Loucy (cell line): ENCODE measurements around the gene DDX31.
"Not testable (repeated sequence)": the region's sequence is repeated elsewhere in the genome, so short reads cannot be mapped to it uniquely, and the experiment has no call there.

ENCODE experiments used
- H2AFZ ChIP-seq: fragments of 200-600 bp; sonication (generic); 2 replicates; pipeline ENCODE4 v1.6.0; 2016; ENCODE audit warnings: antibody characterized with exemption, mild to moderate bottlenecking, low read length, moderate library complexity
- H3F3A ChIP-seq: fragments of 200-600 bp; 2 replicates; pipeline ENCODE4 v1.6.0; 2016; ENCODE audit warnings: antibody characterized with exemption, low read depth, mild to moderate bottlenecking
- H3K27me3 ChIP-seq: fragments of 200-600 bp; sonication (generic); 2 replicates; pipeline ENCODE4 v1.6.1; 2014; ENCODE audit warnings: low read length, mild to moderate bottlenecking; ENCODE audit not compliant: insufficient read depth, poor library complexity, severe bottlenecking
- H3K36me3 ChIP-seq: fragments of 200-600 bp; sonication (generic); 2 replicates; pipeline ENCODE4 v1.6.1; 2016; ENCODE audit warnings: low read length; ENCODE audit not compliant: insufficient read depth
- H3K4me1 ChIP-seq: fragments of 200-600 bp; sonication (generic); 2 replicates; pipeline ENCODE4 v1.5.1; 2014; ENCODE audit warnings: low read length, mild to moderate bottlenecking; ENCODE audit not compliant: insufficient read depth, poor library complexity, severe bottlenecking
- H3K4me2 ChIP-seq: fragments of 200-600 bp; sonication (generic); 2 replicates; pipeline ENCODE4 v1.6.0; 2014; ENCODE audit warnings: antibody characterized with exemption, low read length, low read depth, mild to moderate bottlenecking; ENCODE audit not compliant: poor library complexity, severe bottlenecking
- H3K4me3 ChIP-seq: fragments of 200-600 bp; sonication (generic); 2 replicates; pipeline ENCODE4 v1.5.1; 2014; ENCODE audit warnings: low read length, mild to moderate bottlenecking, mixed read lengths; ENCODE audit not compliant: poor library complexity, severe bottlenecking
- H3K79me2 ChIP-seq: fragments of 200-600 bp; sonication (generic); 2 replicates; pipeline ENCODE4 v1.6.1; 2014; ENCODE audit warnings: low read length; ENCODE audit not compliant: insufficient read depth
- H3K9ac ChIP-seq: fragments of 200-600 bp; sonication (generic); 2 replicates; pipeline ENCODE4 v1.6.0; 2014; ENCODE audit warnings: mild to moderate bottlenecking, low read depth, low read length, moderate library complexity; ENCODE audit not compliant: poor library complexity, severe bottlenecking
- H3K9me2 ChIP-seq: fragments of 200-600 bp; sonication (generic); replicated peaks from 2 replicates; pipeline ENCODE4 v1.6.1; 2016; ENCODE audit warnings: low read depth, low read length, mixed read lengths
- H3K9me3 ChIP-seq: fragments of 200-600 bp; sonication (generic); 2 replicates; pipeline ENCODE4 v1.6.1; 2014; ENCODE audit warnings: mild to moderate bottlenecking, antibody characterized with exemption, low read length, low read depth; ENCODE audit not compliant: insufficient read depth
- H4K20me1 ChIP-seq: fragments of 200-600 bp; sonication (generic); 2 replicates; pipeline ENCODE4 v1.6.0; 2014; ENCODE audit warnings: antibody characterized with exemption, low read length, mild to moderate bottlenecking; ENCODE audit not compliant: insufficient read depth, poor library complexity, severe bottlenecking
- CTCF ChIP-seq: fragments of 200-600 bp; sonication (generic); conservative IDR thresholded peaks from 2 replicates; pipeline ENCODE4 v1.5.1; 2014; ENCODE audit warnings: mild to moderate bottlenecking, antibody characterized with exemption, low read length
- EZH2phosphoT487 ChIP-seq: fragments of 200-600 bp; IDR thresholded peaks from 2 replicates; pipeline ENCODE4 v1.6.1; 2018; ENCODE audit warnings: antibody characterized with exemption, mild to moderate bottlenecking, moderate library complexity, borderline replicate concordance

DDX31 gene

GRCh38 chr9:132669698-132670456 lies at the start of gene DDX31:
DDX31 (minus strand) TSS chr9:132669983; CDS start chr9:132669934, 49 bp downstream.
- Histone ChIP-seq H3K9me2 (no peaks in the 10 kb centered on the region), H3K4me3 (peak within 1 kb of the TSS; percentile 94), H3F3A (no peaks in the 10 kb centered on the region), H2AFZ (peak within 1 kb of the TSS; percentile 100), H4K20me1 (peaks cover 43% of the 10 kb centered on the region), H3K4me2 (peak within 1 kb of the TSS; percentile 98), H3K36me3 (no peaks in the 10 kb centered on the region), H3K79me2 (peaks cover 74% of the 10 kb centered on the region), H3K27me3 (no peaks in the 10 kb centered on the region), H3K4me1 (peaks cover 39% of the 10 kb centered on the region), H3K9me3 (no peaks in the 10 kb centered on the region), H3K9ac (peak within 1 kb of the TSS; percentile 95)
- TF ChIP-seq CTCF (no peak), EZH2phosphoT487 (no peak)

DNA sequence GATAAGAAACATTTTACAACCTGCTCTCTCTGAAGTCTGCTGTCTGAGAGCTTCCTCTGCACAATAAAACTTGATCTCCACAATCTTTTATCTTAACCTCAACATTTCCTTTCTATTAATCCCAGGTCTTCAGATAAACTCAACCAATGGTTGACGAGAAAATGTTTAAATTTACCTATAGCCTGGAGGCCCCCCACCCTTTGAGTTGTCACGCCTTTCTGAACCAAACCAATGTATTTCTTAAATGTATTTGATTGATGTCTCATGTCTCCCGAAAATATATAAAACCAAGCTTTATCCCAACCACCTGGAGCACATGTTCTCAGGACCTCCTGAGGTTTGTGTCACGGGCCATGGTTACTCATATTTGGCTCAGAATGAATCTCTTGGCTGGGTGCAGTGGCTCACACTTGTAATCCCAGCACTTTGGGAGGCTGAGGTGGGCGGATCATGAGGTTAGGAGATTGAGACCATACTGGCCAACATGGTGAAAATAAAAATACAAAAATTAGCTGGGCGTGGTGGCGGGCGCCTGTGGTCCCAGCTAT lies 48.7 kb upstream of the DDX31 start:
- not testable (repeated sequence) for H3K36me3 ChIP-seq, H3K9ac ChIP-seq, H3K9me3 ChIP-seq, H3K9me2 ChIP-seq, H3F3A ChIP-seq, H4K20me1 ChIP-seq, H3K4me3 ChIP-seq, H3K79me2 ChIP-seq, H2AFZ ChIP-seq
- Histone ChIP-seq H3K4me2 (peak overlapping the region; percentile 12), H3K4me1 (peaks cover 10% of the 10 kb centered on the region), H3K27me3 (peaks cover 11% of the 10 kb centered on the region)

- Histone ChIP-seq H3K9me3 (no peaks in the 10 kb centered on the region), H3K9me2 (no peaks in the 10 kb centered on the region), H4K20me1 (no peaks in the 10 kb centered on the region), H3K27me3 (peaks cover 5% of the 10 kb centered on the region), H3K36me3 (no peaks in the 10 kb centered on the region), H3K79me2 (no peaks in the 10 kb centered on the region), H3K4me3 (no peak overlapping the region), H3K4me1 (peaks cover 10% of the 10 kb centered on the region), H3K9ac (no peak overlapping the region), H3K4me2 (peak overlapping the region; percentile 12), H3F3A (no peaks in the 10 kb centered on the region), H2AFZ (no peak overlapping the region)
- TF ChIP-seq EZH2phosphoT487 (no peak), CTCF (no peak)
Measured at GRCh38 chr9:132717326-132717945, 47.7 kb upstream of the DDX31 start.
